ENCODE results near the gene HNRNPUL1. TPM values are rescaled to one million over a fixed set of nuclear protein-coding genes. Genes with fewer than 3 reads are reported as not detected.
A peak's percentile ranks its signal among the peaks of the same experiment; 100 is the strongest.

Gene HNRNPUL1
- polyA plus RNA-seq, 3 donors from 2014 or later = 23.3 to 103 (median 48.8) TPM

DNA sequence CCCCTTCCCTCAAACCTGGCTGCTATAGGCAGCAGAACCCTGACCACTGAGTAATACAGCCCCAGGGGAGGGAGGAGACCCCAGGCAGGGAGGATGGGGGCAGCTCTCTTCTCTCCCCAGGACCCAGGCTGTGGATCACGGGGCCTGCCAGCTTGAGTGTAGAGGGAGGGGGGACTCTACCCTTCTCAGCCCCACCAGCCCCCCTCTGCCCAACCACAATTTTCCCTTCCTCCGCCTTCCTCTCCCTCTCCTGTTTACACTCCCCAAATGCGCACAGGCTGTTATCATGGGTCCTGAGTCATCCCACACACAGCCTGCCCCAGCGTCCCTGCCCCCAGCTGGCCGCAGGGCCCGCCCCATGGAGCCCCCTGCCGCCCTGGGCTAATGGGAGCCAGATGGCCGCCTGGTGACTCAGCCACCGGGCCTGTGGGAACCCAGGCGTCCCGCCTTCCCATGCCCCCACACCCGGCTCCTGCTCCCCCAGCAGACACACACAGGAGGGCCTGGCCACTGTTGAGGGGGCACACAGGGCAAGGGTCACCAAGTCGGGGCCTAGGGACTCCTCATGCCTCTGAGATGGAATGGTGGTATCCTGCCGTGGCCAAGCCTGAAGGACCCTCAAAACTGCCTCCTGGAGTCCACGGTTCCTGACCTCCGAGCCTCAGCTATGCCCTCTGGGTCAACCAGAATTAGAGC lies 59.4 kb downstream of the HNRNPUL1 start:
- H3K4me1 Mint-ChIP-seq = peaks cover 70 to 72% of the 10 kb centered on the region in 2 donors
- no peaks in the 10 kb centered on the region for H3K9me3 Mint-ChIP-seq
- H3K27me3 Mint-ChIP-seq (ENCODE audit: low read depth in 3 of 3) = peaks cover 54 to 89% (median 78%) of the 10 kb centered on the region in 3 donors
- peak overlapping the region; percentile 98 to 100 (median 100) for H3K27ac Mint-ChIP-seq
- peaks cover 0 to 21% (median 10%) of the 10 kb centered on the region in 3 donors for H3K36me3 Mint-ChIP-seq
- H3K4me3 Mint-ChIP-seq = peak overlapping the region in 1 of 5 donors; percentile 10
- DNase-seq = no peak

DNA sequence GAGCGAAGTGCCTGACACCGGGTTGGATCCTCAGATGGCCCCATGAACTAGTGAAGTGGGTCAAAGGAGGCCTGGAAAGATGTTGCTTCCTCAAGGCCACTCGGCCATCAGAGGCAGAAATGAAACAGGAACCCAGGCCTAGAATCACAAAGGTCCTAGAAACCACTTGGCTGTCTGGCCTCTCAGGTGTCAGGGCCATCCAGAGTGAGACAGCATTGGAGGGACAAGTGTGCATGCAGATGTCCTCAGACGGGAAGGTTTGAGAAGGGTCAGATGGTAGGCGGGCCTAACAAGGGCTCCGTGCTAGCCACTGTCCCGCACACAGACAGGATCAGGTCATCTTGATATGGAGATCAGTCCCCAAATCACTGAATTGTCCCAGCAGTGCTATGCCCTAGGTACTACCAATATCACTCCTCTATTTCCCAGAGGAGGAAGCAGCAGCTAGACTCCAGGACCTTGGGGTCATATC lies 60.1 kb downstream of the HNRNPUL1 start:
- Mint-ChIP-seq H3K36me3 (peaks cover 5 to 26% (median 12%) of the 10 kb centered on the region in 3 donors), H3K27me3 (ENCODE audit: low read depth in 3 of 3) (peaks cover 53 to 89% (median 82%) of the 10 kb centered on the region in 3 donors), H3K27ac (peak overlapping the region; percentile 98 to 100 (median 100)), H3K4me1 (peaks cover 76 to 77% of the 10 kb centered on the region in 2 donors), H3K9me3 (no peaks in the 10 kb centered on the region), H3K4me3 (peak overlapping the region; percentile 70 to 84 (median 79))
- no peak for DNase-seq

DNA sequence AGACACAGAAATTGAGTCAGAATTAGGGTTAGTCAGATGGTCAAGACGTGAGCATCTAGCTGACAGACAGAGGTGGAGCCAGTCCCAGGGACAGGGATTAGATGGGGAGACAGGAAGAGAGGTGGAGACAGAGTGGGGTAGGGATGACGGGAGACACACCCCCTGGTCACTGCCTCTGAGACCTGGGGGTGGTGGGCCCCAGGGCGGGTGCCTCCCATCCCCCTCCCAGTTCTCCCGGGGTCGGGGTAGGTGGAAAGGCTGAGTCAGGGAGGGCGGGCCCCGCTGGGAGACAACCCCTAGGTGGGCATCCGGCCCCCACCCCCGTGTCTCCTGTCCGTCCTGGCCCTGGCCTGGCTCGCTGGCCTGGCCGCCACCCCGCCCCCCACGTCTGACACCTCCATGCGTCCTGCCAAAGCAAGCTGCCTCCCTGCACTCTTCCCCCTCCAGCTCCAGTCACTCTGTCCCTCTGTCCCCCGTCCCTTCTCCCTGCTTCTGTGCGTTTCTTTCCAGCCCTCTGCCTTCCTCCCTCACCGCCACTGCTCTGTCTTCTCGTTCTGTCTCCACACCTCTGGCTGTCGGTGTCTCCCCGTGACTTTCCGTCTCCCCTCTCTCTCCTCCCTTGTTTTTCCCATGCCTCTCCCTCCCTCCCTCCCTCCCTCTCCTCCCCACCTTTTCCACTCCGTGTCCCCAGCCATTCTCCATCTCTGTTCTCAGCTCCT lies 60.9 kb downstream of the HNRNPUL1 start:
- DNase-seq = peak; percentile 72 to 84 (median 83)
- Mint-ChIP-seq H3K9me3 (no peaks in the 10 kb centered on the region), H3K27me3 (ENCODE audit: low read depth in 3 of 3) (peaks cover 53 to 82% (median 76%) of the 10 kb centered on the region in 3 donors), H3K4me1 (peaks cover 73 to 77% of the 10 kb centered on the region in 2 donors), H3K36me3 (peaks cover 5 to 22% (median 12%) of the 10 kb centered on the region in 3 donors), H3K4me3 (peak overlapping the region; percentile 79 to 84 (median 80)), H3K27ac (peak overlapping the region; percentile 98 to 100 (median 100))

DNA sequence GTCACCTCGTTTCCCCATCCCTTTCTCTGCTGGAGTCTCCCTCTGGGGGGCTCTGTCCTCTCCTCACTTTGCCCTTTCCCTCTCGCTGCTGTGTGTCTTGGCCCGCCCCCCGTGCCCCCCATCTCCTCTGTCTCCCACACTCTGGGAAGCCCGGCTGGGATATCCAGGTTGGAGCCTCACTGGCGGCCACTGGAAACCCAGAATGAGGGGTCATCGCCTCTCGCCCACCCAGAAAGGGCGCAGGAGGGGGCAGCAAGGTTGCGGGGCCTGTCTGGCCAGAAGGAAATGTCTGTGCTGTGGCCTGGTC lies 61.4 kb downstream of the HNRNPUL1 start:
- Mint-ChIP-seq H3K27ac (peak overlapping the region; percentile 98 to 100 (median 100)), H3K4me1 (peaks cover 77 to 82% of the 10 kb centered on the region in 2 donors), H3K9me3 (no peaks in the 10 kb centered on the region), H3K36me3 (peaks cover 8 to 27% (median 16%) of the 10 kb centered on the region in 3 donors), H3K4me3 (peak overlapping the region; percentile 68 to 82 (median 80)), H3K27me3 (ENCODE audit: low read depth in 3 of 3) (peaks cover 56 to 84% (median 80%) of the 10 kb centered on the region in 3 donors)
- DNase-seq = no peak

DNA sequence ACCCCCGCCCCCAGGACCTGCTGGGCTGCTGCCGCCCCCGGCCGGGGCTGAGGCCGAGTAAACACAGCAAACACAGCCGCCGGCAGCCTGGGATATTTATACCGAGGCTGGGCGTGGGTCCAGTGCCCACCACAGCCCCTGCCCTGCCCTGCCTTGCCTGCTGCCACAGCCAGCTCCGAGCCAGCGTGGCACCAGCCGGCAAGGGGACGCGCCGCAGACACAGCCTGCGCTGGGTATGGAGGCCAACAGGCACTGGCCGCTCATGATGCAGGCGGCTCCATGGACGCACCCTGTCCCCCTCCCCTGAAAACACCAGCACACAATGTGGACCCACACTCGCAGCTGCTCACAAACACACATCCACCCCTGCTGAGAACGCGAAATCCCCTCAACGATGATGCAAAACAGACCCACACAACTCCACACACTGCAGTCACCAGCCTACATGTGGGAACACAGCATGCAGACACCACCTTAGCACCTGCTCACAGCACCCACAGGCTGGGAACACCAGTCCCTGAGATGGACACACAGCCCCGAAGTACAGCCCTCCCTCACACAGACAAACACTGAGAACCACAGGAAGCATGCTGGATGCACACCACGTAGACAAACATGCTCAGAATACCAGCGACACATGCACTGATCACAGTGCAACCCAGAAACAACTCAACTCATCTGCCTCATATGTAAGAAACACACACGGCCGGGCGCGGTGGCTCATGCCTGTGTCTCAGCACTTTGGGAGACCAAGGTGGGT lies 62.0 kb downstream of the HNRNPUL1 start:
- Mint-ChIP-seq H3K27me3 (ENCODE audit: low read depth in 3 of 3) (peaks cover 56 to 81% (median 77%) of the 10 kb centered on the region in 3 donors), H3K4me1 (peaks cover 76 to 84% of the 10 kb centered on the region in 2 donors), H3K4me3 (peak overlapping the region; percentile 83 to 93 (median 87)), H3K9me3 (no peaks in the 10 kb centered on the region), H3K27ac (peak overlapping the region; percentile 98 to 100 (median 99)), H3K36me3 (peaks cover 10 to 28% (median 17%) of the 10 kb centered on the region in 3 donors)
- DNase-seq = peak; percentile 73 to 80 (median 76)

DNA sequence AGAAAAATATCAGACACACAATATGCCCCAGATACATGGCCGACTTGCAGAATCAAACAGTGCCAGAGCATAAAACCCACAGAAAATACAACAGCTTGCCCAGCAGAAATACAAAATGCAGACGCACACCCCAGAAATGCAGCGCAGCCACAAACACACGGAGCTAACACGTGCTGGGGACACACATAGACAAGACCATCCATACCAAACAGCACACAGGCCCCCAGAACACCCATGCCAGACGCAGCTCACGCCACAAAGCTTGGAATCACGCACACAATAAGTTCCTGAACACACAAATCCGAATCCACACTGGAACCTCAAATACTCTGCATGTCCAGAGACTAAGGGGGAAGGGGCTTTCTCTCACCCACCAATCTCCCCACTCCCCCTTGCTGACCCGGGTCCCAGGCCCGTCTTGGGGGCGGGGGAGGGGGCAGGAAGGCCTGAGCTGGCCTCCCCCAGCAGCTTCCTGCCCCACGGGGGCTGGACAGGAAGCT lies 63.0 kb downstream of the HNRNPUL1 start:
- DNase-seq = no peak
- Mint-ChIP-seq H3K27ac (peak overlapping the region; percentile 98 to 100 (median 99)), H3K4me1 (peaks cover 77 to 84% of the 10 kb centered on the region in 2 donors), H3K4me3 (peak overlapping the region; percentile 83 to 93 (median 87)), H3K36me3 (peaks cover 17 to 37% (median 25%) of the 10 kb centered on the region in 3 donors), H3K27me3 (ENCODE audit: low read depth in 3 of 3) (peaks cover 59 to 82% (median 79%) of the 10 kb centered on the region in 3 donors), H3K9me3 (no peaks in the 10 kb centered on the region)

DNA sequence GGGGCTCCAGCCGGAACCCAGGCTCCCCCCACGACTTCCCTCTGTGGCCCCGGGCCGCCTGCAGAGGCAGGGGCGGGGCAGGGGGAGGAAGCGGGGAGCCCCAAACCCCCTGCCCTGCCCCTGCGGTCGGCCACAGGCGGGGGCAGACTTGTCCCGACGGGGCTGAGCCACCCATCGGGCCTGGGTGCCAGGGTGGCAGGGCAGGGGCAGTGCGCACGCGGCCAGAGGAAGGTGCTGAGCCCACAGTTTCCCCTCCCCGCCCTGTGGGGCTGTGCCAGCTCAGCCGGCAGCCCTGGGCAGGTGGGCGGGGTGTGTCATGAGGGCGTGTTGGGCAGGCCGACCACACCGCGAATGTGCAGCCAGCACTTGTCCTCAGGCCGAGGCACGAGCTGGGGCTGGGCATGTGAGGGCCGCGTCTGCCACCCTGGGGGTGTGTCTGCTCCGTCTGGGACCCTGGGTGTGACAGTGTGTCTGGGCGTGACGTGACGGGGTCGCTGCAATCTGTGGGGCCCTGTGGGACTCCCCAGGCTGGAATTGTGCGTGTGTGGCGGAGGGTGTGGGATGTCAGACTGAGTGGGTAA lies 63.5 kb downstream of the HNRNPUL1 start:
- Mint-ChIP-seq H3K27me3 (ENCODE audit: low read depth in 3 of 3) (peaks cover 57 to 83% (median 79%) of the 10 kb centered on the region in 3 donors), H3K9me3 (no peaks in the 10 kb centered on the region), H3K4me3 (peak overlapping the region; percentile 64 to 86 (median 80)), H3K36me3 (peaks cover 21 to 41% (median 29%) of the 10 kb centered on the region in 3 donors), H3K4me1 (peaks cover 78 to 85% of the 10 kb centered on the region in 2 donors), H3K27ac (peak overlapping the region; percentile 99 to 100 (median 100))
- peak; percentile 98 for DNase-seq

DNA sequence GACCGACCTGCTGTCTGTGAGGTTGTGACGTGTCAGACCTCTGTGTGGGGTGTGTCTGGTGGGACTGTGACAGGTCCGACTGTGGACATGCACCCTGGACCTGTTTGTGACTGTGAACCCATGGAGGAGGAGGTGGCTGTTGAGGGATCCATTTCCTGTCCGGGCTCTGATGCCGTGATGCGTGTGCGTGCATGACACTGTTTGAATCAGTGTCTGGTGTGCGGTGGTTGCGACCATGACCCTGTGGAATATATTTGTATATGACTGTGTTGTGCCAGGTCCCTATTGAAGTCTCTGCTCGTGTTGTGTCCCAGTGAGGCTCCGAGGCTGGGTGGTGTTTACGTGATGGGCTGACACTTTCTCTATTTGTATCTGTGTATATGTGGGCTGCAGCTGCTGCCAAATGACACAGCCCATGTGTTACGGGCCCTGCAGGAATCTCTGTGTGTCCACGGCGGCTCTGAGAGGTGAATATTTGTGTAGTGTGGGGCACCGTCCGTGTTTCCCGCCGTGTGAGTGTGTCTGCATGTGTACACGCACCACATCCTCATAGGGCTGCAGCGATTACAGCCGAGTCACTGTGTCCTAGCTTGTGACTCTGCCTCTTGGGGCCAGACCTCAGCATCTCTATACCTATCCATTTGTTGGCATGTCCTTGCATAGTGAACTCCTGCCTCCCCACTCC lies 64.1 kb downstream of the HNRNPUL1 start:
- H3K27me3 Mint-ChIP-seq (ENCODE audit: low read depth in 3 of 3) = peaks cover 54 to 82% (median 79%) of the 10 kb centered on the region in 3 donors
- H3K4me1 Mint-ChIP-seq = peaks cover 74 to 85% of the 10 kb centered on the region in 2 donors
- H3K36me3 Mint-ChIP-seq = peaks cover 24 to 39% (median 27%) of the 10 kb centered on the region in 3 donors
- no peak for DNase-seq
- H3K9me3 Mint-ChIP-seq = no peaks in the 10 kb centered on the region
- H3K27ac Mint-ChIP-seq = peak overlapping the region; percentile 98 to 100 (median 99)
- H3K4me3 Mint-ChIP-seq = peak overlapping the region; percentile 64 to 86 (median 80)

DNA sequence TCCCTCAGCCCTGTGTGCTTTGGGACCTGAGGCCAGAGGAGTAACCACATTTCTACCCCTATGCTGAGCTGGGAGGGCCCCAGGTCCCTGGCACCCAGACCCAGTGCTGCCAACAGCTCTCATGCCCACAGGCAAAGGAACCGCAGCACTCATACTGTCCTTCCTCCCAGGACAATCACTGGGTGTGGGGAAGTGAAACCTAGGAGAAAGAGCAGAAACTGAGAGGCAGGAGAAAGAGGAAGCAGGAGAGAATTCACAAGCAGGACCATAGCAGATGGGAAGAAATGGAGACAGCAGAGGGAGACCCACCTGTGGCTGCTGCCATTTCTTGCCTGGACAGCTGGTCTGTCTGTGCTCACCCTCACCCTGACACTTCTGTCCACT lies 64.7 kb downstream of the HNRNPUL1 start:
- peak overlapping the region; percentile 98 to 100 (median 99) for H3K27ac Mint-ChIP-seq
- peaks cover 74 to 86% of the 10 kb centered on the region in 2 donors for H3K4me1 Mint-ChIP-seq
- no peak for DNase-seq
- peaks cover 24 to 43% (median 27%) of the 10 kb centered on the region in 3 donors for H3K36me3 Mint-ChIP-seq
- no peaks in the 10 kb centered on the region for H3K9me3 Mint-ChIP-seq
- peaks cover 52 to 83% (median 81%) of the 10 kb centered on the region in 3 donors for H3K27me3 Mint-ChIP-seq (ENCODE audit: low read depth in 3 of 3)
- H3K4me3 Mint-ChIP-seq = peak overlapping the region; percentile 64 to 86 (median 80)

DNA sequence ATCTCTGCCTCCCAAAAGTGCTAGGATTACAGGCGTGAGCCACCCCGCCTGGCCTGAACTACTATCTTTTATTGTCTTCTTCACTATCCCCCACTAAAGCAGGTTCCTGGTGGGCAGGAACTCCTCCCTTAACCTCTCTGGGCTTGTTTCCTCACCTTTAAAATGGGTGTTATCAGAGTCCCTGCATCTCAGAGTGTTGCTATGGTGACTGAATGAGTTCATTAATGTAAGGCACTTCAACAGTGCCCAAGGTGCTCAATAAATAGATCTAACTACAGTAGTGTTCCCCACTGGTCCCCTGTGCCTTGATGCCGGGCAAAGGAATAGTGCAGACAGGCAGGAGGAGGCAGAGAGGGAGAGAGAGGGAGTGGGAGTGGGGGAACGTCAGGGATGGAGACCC lies 66.3 kb downstream of the HNRNPUL1 start:
- H3K9me3 Mint-ChIP-seq = no peaks in the 10 kb centered on the region
- DNase-seq = peak in 2 of 3 donors; percentile 38 to 45
- peaks cover 70 to 83% of the 10 kb centered on the region in 2 donors for H3K4me1 Mint-ChIP-seq
- peaks cover 24 to 53% (median 30%) of the 10 kb centered on the region in 3 donors for H3K36me3 Mint-ChIP-seq
- peak overlapping the region; percentile 92 to 100 (median 98) for H3K27ac Mint-ChIP-seq
- peaks cover 48 to 82% (median 81%) of the 10 kb centered on the region in 3 donors for H3K27me3 Mint-ChIP-seq (ENCODE audit: low read depth in 3 of 3)
- peak overlapping the region; percentile 59 to 79 (median 73) for H3K4me3 Mint-ChIP-seq

DNA sequence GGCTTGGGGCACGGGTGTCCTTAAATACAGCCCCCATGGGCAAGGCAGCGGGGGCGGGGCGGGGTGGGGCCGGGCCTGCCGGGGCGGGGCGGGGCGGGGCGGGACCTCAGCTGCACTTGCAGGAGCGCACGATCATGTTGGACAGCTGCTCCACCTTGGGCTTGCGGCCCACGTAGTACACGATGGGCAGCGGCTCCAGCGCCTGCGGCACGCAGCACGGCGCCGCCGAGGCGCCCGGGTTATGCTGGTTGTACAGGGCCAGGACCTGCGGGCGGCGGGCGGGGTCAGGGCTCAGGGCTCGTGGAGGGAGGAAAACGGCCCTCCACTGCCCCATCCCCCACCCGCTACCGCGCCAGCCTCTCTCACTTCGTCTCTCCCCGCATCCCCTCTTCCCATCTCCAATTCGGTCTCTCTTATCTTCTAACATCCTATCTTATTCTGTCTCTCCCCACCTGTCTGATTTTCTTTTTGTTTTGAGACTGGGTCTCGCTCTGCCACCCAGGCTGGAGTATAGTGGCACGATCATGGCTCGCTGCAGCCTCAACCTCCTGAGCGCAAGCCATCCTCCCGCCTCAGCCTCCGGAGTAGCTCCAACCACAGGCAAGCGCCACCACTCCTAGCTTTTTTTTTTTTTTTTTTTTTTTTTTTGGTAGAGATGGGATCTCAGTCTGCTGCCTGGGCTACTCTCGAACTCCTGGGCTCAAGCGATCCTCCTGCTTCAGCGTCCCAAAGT lies 66.9 kb downstream of the HNRNPUL1 start:
- peak overlapping the region in 4 of 5 donors; percentile 33 to 73 (median 52) for H3K4me3 Mint-ChIP-seq
- H3K9me3 Mint-ChIP-seq = no peaks in the 10 kb centered on the region
- DNase-seq = no peak
- peaks cover 45 to 83% (median 78%) of the 10 kb centered on the region in 3 donors for H3K27me3 Mint-ChIP-seq (ENCODE audit: low read depth in 3 of 3)
- peaks cover 70 to 80% of the 10 kb centered on the region in 2 donors for H3K4me1 Mint-ChIP-seq
- H3K36me3 Mint-ChIP-seq = peaks cover 24 to 54% (median 30%) of the 10 kb centered on the region in 3 donors
- peak overlapping the region; percentile 84 to 100 (median 91) for H3K27ac Mint-ChIP-seq

DNA sequence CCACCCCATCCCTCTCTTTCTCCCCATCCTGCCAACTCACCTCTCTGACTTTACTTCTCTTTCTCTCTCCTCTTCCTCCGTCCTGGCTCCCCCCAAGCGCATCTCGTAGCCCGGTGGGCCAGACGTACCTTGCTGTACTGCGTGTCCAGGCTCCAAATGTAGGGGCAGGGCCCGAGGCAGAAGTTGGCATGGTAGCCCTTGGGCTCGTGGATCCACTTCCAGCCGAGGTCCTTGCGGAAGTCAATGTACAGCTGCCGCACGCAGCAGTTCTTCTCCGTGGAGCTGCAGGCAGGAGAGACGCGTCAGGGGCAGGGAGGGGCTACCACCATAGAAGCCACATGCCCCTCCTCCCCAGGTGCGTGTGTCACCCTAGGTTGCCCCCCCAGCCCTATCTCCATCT lies 67.8 kb downstream of the HNRNPUL1 start:
- no peaks in the 10 kb centered on the region for H3K9me3 Mint-ChIP-seq
- H3K4me3 Mint-ChIP-seq = no peak overlapping the region

More for the DNA sequence above, 67.8 kb downstream of the HNRNPUL1 start:
- Mint-ChIP-seq H3K27me3 (ENCODE audit: low read depth in 3 of 3) (peaks cover 39 to 82% (median 71%) of the 10 kb centered on the region in 3 donors), H3K36me3 (peaks cover 24 to 52% (median 30%) of the 10 kb centered on the region in 3 donors), H3K27ac (peak overlapping the region; percentile 84 to 100 (median 94)), H3K4me1 (peaks cover 65 to 71% of the 10 kb centered on the region in 2 donors)
- DNase-seq = no peak
